GM23248 (cell line): ENCODE measurements around the gene RPL7A. TPM values are rescaled to one million over a fixed set of nuclear protein-coding genes. Genes with fewer than 3 reads are reported as not detected.

Experiments used
- DNase-seq: peaks from one replicate; pipeline ENCODE4 v3.0.0-alpha.2; 2015
- H2AFZ ChIP-seq: fragments of 200-600 bp; sonication (generic); 2 replicates; pipeline ENCODE4 v1.6.1; 2016; ENCODE audit warnings: antibody characterized with exemption
- H3F3A ChIP-seq: fragments of 200-600 bp; sonication (generic); 2 replicates; pipeline ENCODE4 v1.6.1; 2016; ENCODE audit warnings: mild to moderate bottlenecking, antibody characterized with exemption, mixed run types; ENCODE audit not compliant: insufficient read depth
- H3K27ac ChIP-seq: fragments of 200-600 bp; sonication (generic); 2 replicates; pipeline ENCODE4 v1.5.1; 2016; ENCODE audit warnings: mild to moderate bottlenecking
- H3K27me3 ChIP-seq: fragments of 200-600 bp; sonication (generic); replicated peaks from 2 replicates; pipeline ENCODE4 v1.6.1; 2016; ENCODE audit warnings: mild to moderate bottlenecking; ENCODE audit not compliant: insufficient read depth
- H3K36me3 ChIP-seq: fragments of 200-600 bp; sonication (generic); 2 replicates; pipeline ENCODE4 v1.6.1; 2016; ENCODE audit warnings: low read depth, mild to moderate bottlenecking
- H3K4me1 ChIP-seq: fragments of 200-600 bp; sonication (generic); 2 replicates; pipeline ENCODE4 v1.6.1; 2016; ENCODE audit warnings: mild to moderate bottlenecking; ENCODE audit not compliant: insufficient read depth
- H3K4me2 ChIP-seq: fragments of 200-600 bp; sonication (generic); one replicate; pipeline ENCODE4 v1.6.1; 2016; ENCODE audit warnings: mild to moderate bottlenecking; ENCODE audit not compliant: unreplicated experiment
- H3K4me3 ChIP-seq: fragments of 200-600 bp; sonication (generic); 2 replicates; pipeline ENCODE4 v1.5.1; 2016; ENCODE audit warnings: mild to moderate bottlenecking
- H3K79me2 ChIP-seq: fragments of 200-600 bp; sonication (generic); 2 replicates; pipeline ENCODE4 v1.6.1; 2016; ENCODE audit warnings: mild to moderate bottlenecking; ENCODE audit not compliant: insufficient read depth
- H3K9ac ChIP-seq: fragments of 200-600 bp; sonication (generic); 2 replicates; pipeline ENCODE4 v1.6.1; 2016; ENCODE audit warnings: mild to moderate bottlenecking
- H3K9me2 ChIP-seq: fragments of 200-600 bp; sonication (generic); 2 replicates; pipeline ENCODE4 v1.6.1; 2016; ENCODE audit warnings: mixed run types, mild to moderate bottlenecking, moderate library complexity; ENCODE audit not compliant: insufficient read depth
- H3K9me3 ChIP-seq: fragments of 200-600 bp; sonication (generic); one replicate; pipeline ENCODE4 v1.6.1; 2017; ENCODE audit warnings: low read depth
- H4K20me1 ChIP-seq: fragments of 200-600 bp; sonication (generic); 2 replicates; pipeline ENCODE4 v1.6.0; 2016; ENCODE audit not compliant: insufficient read depth
- EZH2 ChIP-seq: fragments of 200-600 bp; sonication (generic); IDR thresholded peaks from 2 replicates; pipeline ENCODE4 v1.6.1; 2018; ENCODE audit warnings: antibody characterized with exemption, mild to moderate bottlenecking; ENCODE audit not compliant: insufficient read depth, poor library complexity, severe bottlenecking
- EZH2phosphoT487 ChIP-seq: fragments of 200-600 bp; sonication (generic); IDR thresholded peaks from 2 replicates; pipeline ENCODE4 v1.6.1; 2018; ENCODE audit warnings: antibody characterized with exemption, moderate library complexity, mild to moderate bottlenecking, low read depth; ENCODE audit not compliant: insufficient read depth
- WGBS, 2 experiments: methylation state at CpG; one replicate each; pipeline ENCODE4 v1.1.6; 2015 to 2017; ENCODE audit warnings: low lambda C conversion rate in 2 of 2, low coverage in 1 of 2; ENCODE audit errors: missing lambda C conversion rate in 2 of 2; 5-methylcytosine and 5-hydroxymethylcytosine counted together
- in situ Hi-C: fragments of 300-500 bp; cut with MboI; formaldehyde crosslinking; loops from 2 replicates; pipeline ENCODE4 v1.15.0; 2020
- polyA plus RNA-seq: library from polyadenylated mRNA; unstranded; fragments of >200 nt; fragmentation: Nextera tagmentation; extraction: Ambion mirVana; gene quantifications from 2 replicates; pipeline ENCODE4 v1.2.1, GENCODE V29; 2016
- total RNA-seq: library from RNA; depleted of rRNA; stranded (reverse); fragments of >200 nt; shearing (Covaris generic); gene quantifications from 2 replicates; pipeline ENCODE4 v1.2.3, GENCODE V29; 2014

RPL7A gene
- total and polyA plus RNA-seq, 2 experiments from 2014 or later, result 458 to 1,382 TPM

- in situ Hi-C loops, result no loop called here
- H3K79me2 ChIP-seq, result peaks cover 65% of the 10 kb centered on the region
- H3K27ac ChIP-seq, result no peak overlapping the region
- H3K4me2 ChIP-seq, result no peak overlapping the region
- no peak for DNase-seq
- no peak overlapping the region for H3K9ac ChIP-seq
- no peaks in the 10 kb centered on the region for H3K27me3 ChIP-seq
- no peak overlapping the region for H3K4me3 ChIP-seq
- no peaks in the 10 kb centered on the region for H4K20me1 ChIP-seq
- peaks cover 26% of the 10 kb centered on the region; the same call in 1 of the 2 replicates for H3K36me3 ChIP-seq
- WGBS, 2 experiments, result 78 to 84% methylated on average over 14 of the region's 14 CpGs
- H3F3A ChIP-seq, result peaks cover 62% of the 10 kb centered on the region
- no peaks in the 10 kb centered on the region for H3K9me3 ChIP-seq
- no peaks in the 10 kb centered on the region for H3K9me2 ChIP-seq
- H2AFZ ChIP-seq, result no peak overlapping the region
- TF ChIP-seq EZH2 (no peak), EZH2phosphoT487 (no peak)
- peaks cover 8% of the 10 kb centered on the region; the same call in 1 of the 2 replicates for H3K4me1 ChIP-seq
These were observed 9.6 kb downstream of the RPL7A start for GRCh38 chr9:133357656-133358055.

GRCh38 chr9:133359399-133360175, 11.6 kb downstream of the RPL7A start:
- peaks cover 8% of the 10 kb centered on the region; the same call in 1 of the 2 replicates for H3K4me1 ChIP-seq
- H3K27ac ChIP-seq, result no peak overlapping the region; the same call in 1 of the 2 replicates
- peaks cover 80% of the 10 kb centered on the region for H3K79me2 ChIP-seq
- no peak overlapping the region for H2AFZ ChIP-seq
- peaks cover 44% of the 10 kb centered on the region for H3K36me3 ChIP-seq
- H4K20me1 ChIP-seq, result no peaks in the 10 kb centered on the region
- no peaks in the 10 kb centered on the region for H3K9me3 ChIP-seq
- no peaks in the 10 kb centered on the region for H3K27me3 ChIP-seq
- H3F3A ChIP-seq, result peaks cover 56% of the 10 kb centered on the region
- no peak overlapping the region for H3K4me2 ChIP-seq
- peak; percentile 46 for DNase-seq
- no peaks in the 10 kb centered on the region for H3K9me2 ChIP-seq
- in situ Hi-C loops, result no loop called here
- WGBS, 2 experiments, result 45 to 50% methylated on average over 19 to 20 of the region's 20 CpGs
- H3K9ac ChIP-seq, result peak overlapping the region; percentile 7; the same call in 1 of the 2 replicates
- H3K4me3 ChIP-seq, result no peak overlapping the region
- TF ChIP-seq EZH2phosphoT487 (no peak), EZH2 (no peak)

GRCh38 chr9:133360400-133361393, 12.7 kb downstream of the RPL7A start:
- Histone ChIP-seq H3K9me3 (no peaks in the 10 kb centered on the region), H2AFZ (no peak overlapping the region), H3K36me3 (peaks cover 48% of the 10 kb centered on the region), H3K4me2 (no peak overlapping the region), H3K4me3 (no peak overlapping the region), H3K9ac (peak overlapping the region; percentile 28), H3K27ac (no peak overlapping the region; the same call in 1 of the 2 replicates), H3F3A (peaks cover 52% of the 10 kb centered on the region), H3K79me2 (peaks cover 80% of the 10 kb centered on the region), H4K20me1 (0 out of 2 replicates have a peak, but pooled peaks cover 2% of the 10 kb centered on the region), H3K4me1 (no peaks in the 10 kb centered on the region), H3K9me2 (no peaks in the 10 kb centered on the region), H3K27me3 (no peaks in the 10 kb centered on the region)
- TF ChIP-seq EZH2 (no peak), EZH2phosphoT487 (no peak)
- in situ Hi-C loops, result no loop called here
- 78 to 81% methylated on average over 21 of the region's 21 CpGs for WGBS, 2 experiments
- no peak for DNase-seq

- H3K4me1 ChIP-seq, result no peaks in the 10 kb centered on the region
- no peak for DNase-seq
- H3K27me3 ChIP-seq, result no peaks in the 10 kb centered on the region
- in situ Hi-C loops, result no loop called here
- H2AFZ ChIP-seq, result no peak overlapping the region
- 0 out of 2 replicates have a peak overlapping the region, but pooled peaks have one; percentile 28 for H3K9ac ChIP-seq
- TF ChIP-seq EZH2, result no peak
- no peak for TF ChIP-seq EZH2phosphoT487
- H3K36me3 ChIP-seq, result peaks cover 57% of the 10 kb centered on the region
- H3F3A ChIP-seq, result peaks cover 51% of the 10 kb centered on the region
- peaks cover 85% of the 10 kb centered on the region for H3K79me2 ChIP-seq
- H3K27ac ChIP-seq, result no peak overlapping the region
- H3K4me2 ChIP-seq, result no peak overlapping the region
- no peaks in the 10 kb centered on the region for H3K9me3 ChIP-seq
- WGBS, 2 experiments, result 81 to 89% methylated on average over 13 of the region's 13 CpGs
- no peaks in the 10 kb centered on the region for H3K9me2 ChIP-seq
- H3K4me3 ChIP-seq, result no peak overlapping the region
- H4K20me1 ChIP-seq, result peaks cover 9% of the 10 kb centered on the region; the same call in 1 of the 2 replicates
These were observed 13.6 kb downstream of the RPL7A start for GRCh38 chr9:133361507-133362092.
